GM12875 (cell line): ENCODE results near the gene RER1.

Source experiments
- H3K4me3 ChIP-seq: one replicate; pipeline ENCODE4 v1.5.1; 2011; ENCODE audit warnings: low read depth, low read length, control low read depth
- TF ChIP-seq, protein P1 (sequence below): IDR thresholded peaks from 2 replicates; pipeline ENCODE4 v1.5.1; 2011; ENCODE audit warnings: low read depth, mild to moderate bottlenecking, control low read depth, inconsistent platforms, low read length, moderate library complexity, borderline replicate concordance; ENCODE audit not compliant: insufficient read depth

The RER1 gene

GRCh38 chr1:2374252-2375155, 17.1 kb upstream of the RER1 start:
- TF ChIP-seq, protein P1, sequence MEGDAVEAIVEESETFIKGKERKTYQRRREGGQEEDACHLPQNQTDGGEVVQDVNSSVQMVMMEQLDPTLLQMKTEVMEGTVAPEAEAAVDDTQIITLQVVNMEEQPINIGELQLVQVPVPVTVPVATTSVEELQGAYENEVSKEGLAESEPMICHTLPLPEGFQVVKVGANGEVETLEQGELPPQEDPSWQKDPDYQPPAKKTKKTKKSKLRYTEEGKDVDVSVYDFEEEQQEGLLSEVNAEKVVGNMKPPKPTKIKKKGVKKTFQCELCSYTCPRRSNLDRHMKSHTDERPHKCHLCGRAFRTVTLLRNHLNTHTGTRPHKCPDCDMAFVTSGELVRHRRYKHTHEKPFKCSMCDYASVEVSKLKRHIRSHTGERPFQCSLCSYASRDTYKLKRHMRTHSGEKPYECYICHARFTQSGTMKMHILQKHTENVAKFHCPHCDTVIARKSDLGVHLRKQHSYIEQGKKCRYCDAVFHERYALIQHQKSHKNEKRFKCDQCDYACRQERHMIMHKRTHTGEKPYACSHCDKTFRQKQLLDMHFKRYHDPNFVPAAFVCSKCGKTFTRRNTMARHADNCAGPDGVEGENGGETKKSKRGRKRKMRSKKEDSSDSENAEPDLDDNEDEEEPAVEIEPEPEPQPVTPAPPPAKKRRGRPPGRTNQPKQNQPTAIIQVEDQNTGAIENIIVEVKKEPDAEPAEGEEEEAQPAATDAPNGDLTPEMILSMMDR, result no peak
- H3K4me3 ChIP-seq, result no peak overlapping the region

DNA sequence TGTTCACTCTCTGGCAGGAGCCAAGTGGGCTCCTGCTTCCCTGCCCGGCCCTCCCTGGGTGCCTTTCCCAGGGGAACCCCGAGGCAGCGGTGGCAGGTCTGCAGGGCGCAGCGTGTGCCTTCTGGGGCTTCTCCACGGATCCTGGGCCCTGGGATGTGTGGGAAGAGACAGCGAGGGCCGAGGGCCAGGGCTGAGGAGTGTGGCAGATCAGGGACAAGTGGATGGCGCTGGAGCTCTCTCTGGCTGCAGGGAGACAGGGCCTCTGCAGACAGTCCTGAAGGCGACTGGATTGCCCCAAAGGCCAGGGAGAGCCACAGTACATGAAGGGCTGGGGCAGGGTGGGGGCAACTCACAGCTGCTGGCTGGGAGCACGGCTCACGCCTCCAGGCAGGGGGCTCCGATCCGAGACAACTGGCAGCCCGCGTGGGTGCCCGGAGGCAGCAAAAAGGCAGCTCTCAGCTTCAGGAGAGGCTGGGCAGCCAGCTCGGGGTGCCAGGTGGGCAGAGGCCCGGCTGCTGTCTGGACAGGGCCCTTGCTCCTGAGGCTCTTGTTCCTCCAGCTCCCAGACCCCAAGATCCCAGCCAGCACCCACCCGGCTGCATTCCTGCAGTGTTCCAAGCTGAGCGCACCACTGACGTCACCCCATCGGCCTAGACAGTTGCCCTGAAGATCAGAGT, 16.3 kb upstream of the RER1 start:
- no peak overlapping the region for H3K4me3 ChIP-seq
- TF ChIP-seq, protein P1, result no peak

GRCh38 chr1:2375923-2376260, 15.7 kb upstream of the RER1 start:
- no peak overlapping the region for H3K4me3 ChIP-seq
- TF ChIP-seq, protein P1, result no peak

- TF ChIP-seq, protein P1, result no peak
- no peak overlapping the region for H3K4me3 ChIP-seq
Observed at GRCh38 chr1:2376261-2376741, 15.3 kb upstream of the RER1 start.

GRCh38 chr1:2376931-2377672, 14.5 kb upstream of the RER1 start:
- TF ChIP-seq, protein P1, result no peak
- H3K4me3 ChIP-seq, result no peak overlapping the region

- no peak overlapping the region for H3K4me3 ChIP-seq
- TF ChIP-seq, protein P1, result no peak
Observed at GRCh38 chr1:2377751-2378440, 13.7 kb upstream of the RER1 start.
